K562 (cell line): ENCODE data around the gene IGFBP7.

ENCODE experiments used
- CTCF ChIP-seq, 3 experiments: IDR thresholded peaks in 2 of 3; conservative IDR thresholded peaks in 1 of 3; 2 replicates each; pipeline ENCODE4 v1.5.1; 2011 to 2012; ENCODE audit warnings: low read length in 3 of 3, mild to moderate bottlenecking in 3 of 3, control low read depth in 2 of 3, improper control_type of control experiment in 1 of 3, inconsistent platforms in 1 of 3, low read depth in 1 of 3, mixed read lengths in 1 of 3, moderate library complexity in 1 of 3; ENCODE audit not compliant: insufficient read depth in 2 of 3
- E2F4 ChIP-seq: sonication (generic); formaldehyde crosslinking; IDR thresholded peaks from 2 replicates; pipeline ENCODE4 v1.8.0; 2022; ENCODE audit warnings: mild to moderate bottlenecking, low read depth, missing genetic modification reagents
- FOXA1 ChIP-seq: fragments of 450-650 bp; IDR thresholded peaks from 2 replicates; pipeline ENCODE4 v1.6.1; 2016; ENCODE audit warnings: mild to moderate bottlenecking, borderline replicate concordance
- FOXM1 ChIP-seq, 2 experiments: fragments of 450-650 bp in 1 of 2; sonication (generic) in 1 of 2; formaldehyde crosslinking in 1 of 2; IDR thresholded peaks; 2 replicates each; pipeline versions ENCODE4 v1.6.1 to v1.9.0; 2017 to 2022; ENCODE audit warnings: low read depth in 2 of 2, mild to moderate bottlenecking in 2 of 2, missing genetic modification reagents in 1 of 2, moderate library complexity in 1 of 2
- TAL1 ChIP-seq: fragments of 450-650 bp; IDR thresholded peaks from 2 replicates; pipeline ENCODE4 v1.6.1; 2016; ENCODE audit warnings: mild to moderate bottlenecking
- TF ChIP-seq, protein P1 (sequence below): sonication (generic); formaldehyde crosslinking; IDR thresholded peaks from 2 replicates; pipeline ENCODE4 v1.5.0; 2020; ENCODE audit warnings: missing genetic modification reagents

GRCh38 chr4:57104706-57105560 lies 5.3 kb downstream of the IGFBP7 start:
- TF ChIP-seq TAL1: no peak
- TF ChIP-seq, protein P1, sequence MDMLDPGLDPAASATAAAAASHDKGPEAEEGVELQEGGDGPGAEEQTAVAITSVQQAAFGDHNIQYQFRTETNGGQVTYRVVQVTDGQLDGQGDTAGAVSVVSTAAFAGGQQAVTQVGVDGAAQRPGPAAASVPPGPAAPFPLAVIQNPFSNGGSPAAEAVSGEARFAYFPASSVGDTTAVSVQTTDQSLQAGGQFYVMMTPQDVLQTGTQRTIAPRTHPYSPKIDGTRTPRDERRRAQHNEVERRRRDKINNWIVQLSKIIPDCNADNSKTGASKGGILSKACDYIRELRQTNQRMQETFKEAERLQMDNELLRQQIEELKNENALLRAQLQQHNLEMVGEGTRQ (CRISPR knock-in tag): no peak
- no peak for TF ChIP-seq CTCF (IDR thresholded peaks at IDR 0.05 in 2 of 3, conservative IDR thresholded peaks at IDR 0.05 in 1 of 3; ENCODE audit: insufficient read depth in 2 of 3, low read depth in 1 of 3, low read length in 3 of 3)
- no peak for TF ChIP-seq FOXA1
- no peak for TF ChIP-seq E2F4 (CRISPR knock-in tag)
- no peak for TF ChIP-seq FOXM1 (IDR thresholded peaks at IDR 0.05; ENCODE audit: low read depth)
- no peak for TF ChIP-seq FOXM1 (CRISPR knock-in tag; IDR thresholded peaks at IDR 0.05; ENCODE audit: low read depth)
